ENCODE measurements around the gene NDUFAF8.

The NDUFAF8 gene

GRCh38 chr17:81238815-81239713 lies at the start of gene NDUFAF8, which contains the start of gene TEPSIN (continued):
- TF ChIP-seq ZNF324 (tag by site-specific recombination; IDR thresholded peaks at IDR 0.05), result no peak
- TF ChIP-seq MZF1 (tag by site-specific recombination; IDR thresholded peaks at IDR 0.05; ENCODE audit: borderline replicate concordance), result no peak
- TF ChIP-seq GLI4 (tag by site-specific recombination; IDR thresholded peaks at IDR 0.05), result no peak
- no peak for TF ChIP-seq TCF7L2 (IDR thresholded peaks at IDR 0.05; ENCODE audit: borderline replicate concordance, low read depth, low read length)
- TF ChIP-seq HOXC10 (CRISPR knock-in tag; IDR thresholded peaks at IDR 0.05), result peak; percentile 35; the same call in 1 of the 2 replicates
- TF ChIP-seq ZNF596 (tag by site-specific recombination; IDR thresholded peaks at IDR 0.05), result peak; percentile 53; the same call in 1 of the 2 replicates
- peak; percentile 14; the same call in 1 of the 2 replicates for TF ChIP-seq ZBTB20 (tag by site-specific recombination; IDR thresholded peaks at IDR 0.05)
- TF ChIP-seq OVOL3 (tag by site-specific recombination; IDR thresholded peaks at IDR 0.05), result no peak
- no peak for TF ChIP-seq CTCF (tag by site-specific recombination; IDR thresholded peaks at IDR 0.05)
- TF ChIP-seq ZNF629 (tag by site-specific recombination; IDR thresholded peaks at IDR 0.05), result no peak
- no peak for TF ChIP-seq ZNF311 (tag by site-specific recombination; IDR thresholded peaks at IDR 0.05; ENCODE audit: borderline replicate concordance)
- TF ChIP-seq ZSCAN16 (tag by site-specific recombination; IDR thresholded peaks at IDR 0.05), result no peak
- TF ChIP-seq ZNF155 (tag by site-specific recombination; IDR thresholded peaks at IDR 0.05), result no peak
- TF ChIP-seq KLF10 (tag by site-specific recombination; IDR thresholded peaks at IDR 0.05), result peak; percentile 22; the same call in 1 of the 2 replicates
- TF ChIP-seq ZFHX2 (tag by site-specific recombination; conservative IDR thresholded peaks at IDR 0.05), result peak; percentile 64; the same call in 1 of the 2 replicates
- TF ChIP-seq ZNF146 (tag by site-specific recombination; IDR thresholded peaks at IDR 0.05), result no peak
- TF ChIP-seq ZNF175 (tag by site-specific recombination; IDR thresholded peaks at IDR 0.05), result no peak

GRCh38 chr17:81189670-81190530 lies 49.2 kb upstream of the NDUFAF8 start:
- POLR2A ChIA-PET, result interaction anchor here (0.6 to 1.5 kb wide), 2 partner anchors 13 to 49 kb away, joined by 3 read pairs; partner anchors contain the start of genes NDUFAF8 and TEPSIN
- Histone ChIP-seq H3K4me1 (ENCODE audit: control insufficient read depth, insufficient read depth, low read length) (no peaks in the 10 kb centered on the region), H3K4me3 (ENCODE audit: low read depth, low read length) (no peak overlapping the region), H3K9me3 (ENCODE audit: control insufficient read depth, insufficient read depth, low read depth, low read length) (no peaks in the 10 kb centered on the region), H3K27ac (ENCODE audit: extremely low read depth, low read depth, low read length) (no peak overlapping the region), H3K36me3 (ENCODE audit: control insufficient read depth in 2 of 2, insufficient read depth in 1 of 2, low read length in 2 of 2) (peaks cover 0 to 58% of the 10 kb centered on the region in 2 experiments; a peak in 1 of 3 replicates)
- no peak for TF ChIP-seq ZNF555 (tag by site-specific recombination; conservative IDR thresholded peaks at IDR 0.05)
- no peak for TF ChIP-seq HOXC10 (CRISPR knock-in tag; IDR thresholded peaks at IDR 0.05)
- peak; percentile 71 for TF ChIP-seq CTCF (tag by site-specific recombination; IDR thresholded peaks at IDR 0.05)
- peak; percentile 39; the same call in 1 of the 2 replicates for TF ChIP-seq ZFHX2 (tag by site-specific recombination; conservative IDR thresholded peaks at IDR 0.05)
- TF ChIP-seq EGR2 (tag by site-specific recombination; IDR thresholded peaks at IDR 0.05; ENCODE audit: low read depth), result peak; percentile 48; the same call in 1 of the 2 replicates
- peak; percentile 46; the same call in 1 of the 2 replicates for TF ChIP-seq ZIC2 (tag by site-specific recombination; IDR thresholded peaks at IDR 0.05)
- no peak for TF ChIP-seq ZNF114 (tag by site-specific recombination; IDR thresholded peaks at IDR 0.05)
- CTCF ChIA-PET, result interaction anchor here (1.6 to 1.8 kb wide), 2 partner anchors 11 to 47 kb away, joined by 7 to 12 read pairs; no protein-coding TSS in a partner anchor

Measured in HEK293 (cell line).